ENCODE measurements around the gene UBE2D2. TPM values are rescaled to one million over a fixed set of nuclear protein-coding genes. Genes with fewer than 3 reads are reported as not detected.
A peak's percentile ranks its signal among the peaks of the same experiment; 100 is the strongest.
"Not testable (repeated sequence)": the region's sequence is repeated elsewhere in the genome, so short reads cannot be mapped to it uniquely, and the experiment has no call there.

UBE2D2 gene
- total RNA-seq, 1 experiment from 2014 or later, result 75.7 TPM

DNA sequence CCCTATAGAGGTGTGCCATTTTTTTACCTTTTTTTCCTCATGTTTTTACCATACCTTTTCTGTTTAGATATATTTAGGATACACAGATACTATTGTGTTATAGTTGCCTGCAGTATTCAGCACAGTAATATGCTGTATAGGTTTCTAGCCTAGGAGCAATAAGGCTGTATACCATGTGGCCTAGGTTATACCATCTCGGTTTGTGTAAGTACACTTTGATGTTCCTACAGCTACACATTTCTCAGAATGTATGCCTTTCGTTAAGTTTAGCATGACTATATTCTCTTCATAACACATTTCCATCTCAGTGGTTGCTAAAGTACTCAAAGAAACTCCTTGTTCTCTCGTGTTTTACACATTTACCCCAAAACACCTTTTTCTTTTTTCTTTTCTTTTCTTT is 23.0 kb downstream of the UBE2D2 start:
- DNase-seq (ENCODE audit: low read depth), result no peak

DNA sequence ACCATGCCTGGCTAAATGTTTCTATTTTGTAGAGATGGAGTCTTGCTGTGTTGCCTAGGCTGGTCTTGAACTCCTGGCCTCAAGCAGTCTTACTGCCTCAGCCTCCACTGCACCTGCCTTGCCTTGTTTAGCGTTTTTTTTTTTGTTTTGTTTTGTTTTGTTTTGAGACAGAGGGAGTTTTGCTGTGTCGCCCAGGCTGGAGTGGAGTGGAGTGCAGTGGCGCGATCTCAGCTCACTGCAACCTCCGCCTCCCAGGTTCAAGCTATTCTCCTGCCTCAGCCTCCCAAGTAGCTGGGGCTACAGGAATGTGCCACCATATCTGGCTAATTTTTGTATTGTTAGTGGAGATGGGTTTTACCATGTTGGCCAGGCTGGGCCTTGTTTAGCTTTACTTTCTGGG is 27.0 kb downstream of the UBE2D2 start:
- DNase-seq (ENCODE audit: low read depth), result not testable (repeated sequence)

DNA sequence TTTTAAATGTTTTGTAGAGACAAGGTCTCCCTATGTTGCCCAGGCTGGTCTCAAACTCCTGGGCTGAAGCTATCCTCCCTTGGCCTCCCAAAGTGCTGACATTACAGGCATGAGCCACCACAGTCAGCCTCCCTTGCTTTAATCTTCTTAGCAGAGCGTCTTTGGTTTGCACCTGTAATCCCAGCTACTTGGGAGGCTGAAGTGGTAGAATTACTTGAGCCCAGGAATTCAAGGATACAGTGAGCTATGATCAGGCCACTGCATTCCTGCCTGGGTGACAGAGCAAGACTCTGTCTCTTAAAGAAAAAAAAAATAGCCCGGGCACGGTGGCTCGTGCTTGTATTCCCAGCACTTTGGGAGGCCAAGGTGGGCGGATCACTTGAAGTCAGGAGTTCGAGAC is 27.8 kb downstream of the UBE2D2 start:
- no peak for DNase-seq (ENCODE audit: low read depth)

DNA sequence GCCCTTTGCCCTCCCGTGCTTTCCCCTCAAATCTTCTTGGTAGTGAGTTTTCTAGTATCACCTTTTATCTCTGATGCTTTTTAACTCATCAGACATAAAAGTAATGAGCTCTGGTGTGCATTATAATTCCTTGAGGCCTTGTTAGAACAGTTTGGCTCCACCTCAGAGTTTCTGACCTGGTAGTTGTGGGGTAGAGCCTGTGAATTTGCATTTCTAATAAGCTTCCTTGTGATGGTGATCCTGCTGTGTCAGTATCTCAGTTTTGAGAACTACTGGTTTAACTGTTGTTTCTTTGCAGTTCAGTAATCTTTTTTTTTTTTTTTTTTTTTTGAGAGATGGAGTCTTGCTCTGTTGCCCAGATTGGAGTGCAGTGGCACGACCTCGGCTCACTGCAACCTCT is 31.1 kb downstream of the UBE2D2 start:
- no peak for DNase-seq (ENCODE audit: low read depth)

DNA sequence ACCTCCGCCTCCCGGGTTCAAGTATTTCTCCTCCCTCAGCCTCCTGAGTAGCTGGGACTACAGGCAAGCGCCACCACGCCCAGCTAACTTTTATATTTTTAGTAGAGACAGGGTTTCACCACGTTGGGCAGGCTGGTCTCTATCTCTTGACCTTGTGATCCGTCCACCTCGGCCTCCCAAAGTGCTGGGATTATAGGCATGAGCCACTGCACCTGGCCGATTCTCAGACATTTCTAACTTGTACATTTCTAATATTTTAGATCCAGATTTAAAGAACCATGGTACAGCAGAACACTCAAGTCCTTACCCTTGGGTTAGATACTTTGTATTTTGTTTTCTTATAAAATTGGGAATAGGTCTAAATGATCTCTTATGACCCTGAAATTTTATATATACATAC is 31.9 kb downstream of the UBE2D2 start:
- DNase-seq (ENCODE audit: low read depth), result not testable (repeated sequence)

DNA sequence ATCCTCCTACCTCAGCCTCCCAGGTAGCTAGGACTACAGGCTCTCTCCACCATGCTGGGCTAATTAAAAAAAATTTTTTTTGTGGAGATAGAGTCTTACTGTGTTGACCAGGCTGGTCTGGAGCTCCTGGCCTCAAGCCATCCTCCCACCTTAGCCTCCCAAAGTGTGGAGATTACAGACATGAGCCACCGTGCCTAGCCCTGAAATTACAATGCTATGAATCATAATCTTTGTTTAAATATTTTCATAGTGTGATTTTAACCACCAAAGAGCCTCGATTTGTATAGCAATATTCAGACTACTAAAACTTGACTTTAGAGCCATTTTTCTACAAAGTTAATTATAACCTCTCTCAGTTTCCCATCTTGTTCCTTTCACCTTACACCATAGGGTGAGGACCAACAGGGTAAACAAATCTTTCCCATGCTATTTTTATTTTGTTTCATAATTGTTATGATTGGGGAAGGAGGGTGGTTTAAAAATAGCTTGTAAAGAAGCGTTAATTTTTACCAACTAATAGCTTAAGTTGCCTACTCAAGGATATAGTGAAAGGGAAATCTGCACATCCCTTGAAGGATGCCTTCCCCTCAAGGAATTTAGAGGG is 32.7 kb downstream of the UBE2D2 start:
- peak; percentile 35 for DNase-seq (ENCODE audit: low read depth)

DNA sequence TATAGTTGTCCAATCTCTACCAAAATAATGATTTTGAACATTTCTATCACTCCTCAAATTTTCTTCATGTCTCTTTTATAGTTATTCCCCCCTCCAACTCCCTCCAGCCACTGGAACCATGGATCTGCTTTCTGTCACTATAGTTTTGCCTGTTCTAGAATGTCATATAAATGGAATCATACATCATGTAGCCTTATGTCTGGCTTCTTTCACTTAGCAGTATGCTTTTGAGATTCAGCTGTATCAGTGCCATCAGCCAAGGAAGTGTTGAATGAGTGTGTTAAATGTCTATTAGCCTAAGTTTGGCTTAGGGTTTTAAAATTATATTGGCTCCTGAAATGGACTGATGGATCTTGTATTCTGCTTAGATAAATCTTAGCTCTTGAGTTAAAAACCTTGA is 36.0 kb downstream of the UBE2D2 start:
- DNase-seq (ENCODE audit: low read depth), result no peak

DNA sequence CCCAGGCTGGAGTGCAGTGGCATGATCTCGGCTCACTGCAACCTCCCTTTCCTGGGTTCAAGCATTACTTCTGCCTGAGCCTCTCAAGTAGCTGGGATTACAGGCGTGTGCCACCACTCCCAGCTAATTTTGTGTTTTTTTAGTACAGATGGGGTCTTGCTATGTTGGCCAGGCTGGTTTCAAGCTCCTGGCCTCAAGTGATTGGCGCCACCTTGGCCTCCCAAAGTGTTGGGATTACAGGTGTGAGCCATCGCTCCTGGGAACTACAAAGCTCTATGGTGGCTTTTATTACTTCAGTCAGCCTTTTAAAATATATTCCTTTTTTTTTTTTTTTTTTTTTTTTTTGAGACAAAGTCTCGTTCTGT is 37.4 kb downstream of the UBE2D2 start:
- DNase-seq (ENCODE audit: low read depth), result not testable (repeated sequence)

DNA sequence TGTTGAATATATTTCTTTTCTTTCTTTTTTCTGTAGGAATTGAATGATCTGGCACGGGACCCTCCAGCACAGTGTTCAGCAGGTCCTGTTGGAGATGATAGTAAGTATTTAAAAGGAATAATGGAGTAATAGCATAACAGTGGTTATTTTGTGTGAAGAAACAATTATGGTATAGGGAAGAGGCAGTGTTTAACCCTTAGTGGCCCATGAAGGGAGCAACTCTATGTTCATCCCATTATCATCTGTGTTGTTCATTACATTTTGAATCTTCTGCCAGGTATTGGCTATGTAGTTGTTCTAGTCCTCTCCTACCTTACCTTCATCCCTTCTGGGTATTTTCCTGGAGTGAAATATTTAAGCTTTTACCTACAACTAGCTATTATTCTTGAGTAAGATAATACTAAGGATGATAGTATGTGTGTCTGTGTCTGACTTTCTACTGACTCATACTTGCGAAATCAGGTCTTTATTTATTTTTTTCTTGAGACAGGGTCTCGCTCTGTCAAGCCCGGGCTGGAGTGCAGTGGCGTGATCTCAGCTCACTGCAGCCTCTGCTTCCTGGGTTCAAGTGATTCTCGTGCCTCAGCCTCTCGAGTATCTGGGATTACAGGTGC is 39.3 kb downstream of the UBE2D2 start:
- peak; percentile 8 for DNase-seq (ENCODE audit: low read depth)

DNA sequence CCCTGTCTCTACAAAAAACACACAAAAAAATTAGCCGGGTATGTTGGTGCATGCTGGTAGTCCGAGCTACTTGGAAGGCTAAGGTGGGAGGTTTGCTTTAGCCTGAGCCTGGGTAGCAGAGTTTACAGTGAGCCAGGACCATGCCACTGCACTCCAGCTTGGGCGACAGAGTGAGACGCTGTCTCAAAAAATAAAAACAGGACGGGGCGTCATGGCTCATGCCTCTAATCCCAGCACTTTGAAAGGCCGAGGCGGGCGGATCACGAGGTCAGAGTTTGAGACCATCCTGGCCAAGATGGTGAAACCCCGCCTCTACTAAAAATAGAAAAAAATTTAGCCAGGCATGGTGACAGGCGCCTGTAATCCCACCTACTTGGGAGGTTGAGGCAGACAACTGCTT is 40.3 kb downstream of the UBE2D2 start:
- DNase-seq (ENCODE audit: low read depth), result no peak

DNA sequence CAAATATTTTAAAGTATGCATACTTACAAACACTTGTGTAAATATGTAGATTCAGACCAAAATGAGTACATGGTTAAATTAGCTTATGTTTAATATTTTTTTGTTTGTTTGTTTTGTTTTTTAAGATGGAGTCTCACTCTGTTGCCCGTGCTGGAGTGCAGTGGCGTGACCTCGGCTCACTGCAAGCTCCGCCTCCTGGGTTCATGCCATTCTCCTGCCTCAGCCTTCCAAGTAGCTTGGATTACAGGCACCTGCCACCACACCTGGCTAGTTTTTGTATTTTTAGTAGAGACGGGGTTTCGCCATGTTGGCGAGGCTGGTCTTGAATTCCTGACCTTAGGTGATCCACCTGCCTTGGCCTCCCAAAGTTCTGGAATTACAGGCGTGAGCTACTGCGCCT is 40.8 kb downstream of the UBE2D2 start:
- DNase-seq (ENCODE audit: low read depth), result not testable (repeated sequence)

DNA sequence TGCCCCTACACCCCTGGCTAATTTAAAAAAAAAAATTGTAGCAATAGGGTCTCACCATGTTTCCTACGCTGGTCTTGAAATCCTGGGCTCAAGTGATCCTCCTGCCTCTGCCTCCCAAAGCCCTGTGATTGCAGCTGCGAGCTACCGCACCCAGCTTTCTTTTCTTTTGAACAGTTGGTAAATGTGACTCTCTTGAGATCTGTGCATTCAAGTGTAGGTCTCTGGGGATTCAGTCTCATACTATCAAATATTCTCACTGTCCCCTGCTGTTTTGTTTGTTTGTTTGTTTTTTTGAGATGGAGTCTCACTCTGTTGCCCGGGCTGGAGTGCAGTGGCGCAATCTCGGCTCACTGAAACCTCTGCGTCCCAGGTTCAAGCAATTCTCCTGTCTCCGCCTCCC is 44.7 kb downstream of the UBE2D2 start:
- no peak for DNase-seq (ENCODE audit: low read depth)

DNA sequence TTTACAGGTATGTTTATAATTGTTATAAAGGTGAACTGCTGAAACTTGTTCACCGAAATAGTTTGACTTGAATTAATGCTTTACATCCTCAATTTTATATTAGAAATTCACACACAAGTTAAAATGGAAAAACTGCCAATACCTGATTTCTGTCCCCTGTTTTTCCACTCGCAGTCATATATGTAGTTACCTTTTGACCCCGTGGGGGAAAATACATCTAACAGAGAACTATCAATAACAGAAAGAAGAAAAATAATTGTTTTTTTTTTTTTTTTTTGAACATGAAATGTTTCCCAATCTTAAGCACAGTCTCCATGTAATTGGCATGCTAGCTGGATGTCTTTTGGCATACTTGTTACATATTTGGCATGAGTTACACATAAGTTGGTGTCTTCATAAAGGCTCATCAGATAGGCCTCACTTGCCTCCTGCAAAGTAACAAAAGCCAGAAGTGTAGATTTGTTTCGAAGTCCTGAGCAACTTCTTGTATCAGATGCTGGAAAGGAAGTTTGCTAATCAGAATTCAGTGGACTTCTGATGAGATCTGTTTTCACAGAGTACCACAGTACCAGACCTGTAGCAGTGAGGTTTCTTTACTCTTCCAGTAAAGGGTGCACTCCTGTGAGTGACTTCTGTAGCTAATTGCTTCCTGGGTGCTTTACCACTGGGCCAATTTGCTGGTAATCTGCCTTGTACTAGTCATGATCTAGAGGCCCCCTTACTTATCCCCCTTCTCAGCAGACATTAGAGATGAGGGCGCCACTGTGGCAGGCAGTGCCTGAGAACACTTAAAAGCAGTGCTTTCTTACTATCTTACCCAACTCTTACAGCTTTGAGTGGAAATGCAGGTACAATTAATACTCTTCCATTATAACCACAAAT is 50.8 kb downstream of the UBE2D2 start:
- DNase-seq (ENCODE audit: low read depth), result no peak

DNA sequence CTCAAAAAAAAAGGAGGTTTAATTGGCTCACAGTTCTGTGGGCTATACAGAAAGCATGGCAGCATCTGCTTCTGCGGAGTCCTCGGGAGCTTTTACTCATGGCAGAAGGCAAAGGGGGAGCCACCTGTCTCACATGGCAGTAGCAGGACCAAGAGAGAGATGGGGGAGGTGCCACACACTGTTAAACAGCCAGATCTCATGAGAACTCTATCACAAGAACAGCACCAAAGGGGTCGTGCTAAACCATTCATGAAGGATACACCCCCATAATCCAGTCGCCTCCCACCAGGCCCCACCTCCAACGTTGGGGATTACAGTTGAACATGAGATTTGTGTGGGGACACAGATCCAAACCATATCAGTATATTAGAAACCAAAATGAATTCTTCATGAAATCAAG is 58.7 kb downstream of the UBE2D2 start:
- no peak for DNase-seq (ENCODE audit: low read depth)

DNA sequence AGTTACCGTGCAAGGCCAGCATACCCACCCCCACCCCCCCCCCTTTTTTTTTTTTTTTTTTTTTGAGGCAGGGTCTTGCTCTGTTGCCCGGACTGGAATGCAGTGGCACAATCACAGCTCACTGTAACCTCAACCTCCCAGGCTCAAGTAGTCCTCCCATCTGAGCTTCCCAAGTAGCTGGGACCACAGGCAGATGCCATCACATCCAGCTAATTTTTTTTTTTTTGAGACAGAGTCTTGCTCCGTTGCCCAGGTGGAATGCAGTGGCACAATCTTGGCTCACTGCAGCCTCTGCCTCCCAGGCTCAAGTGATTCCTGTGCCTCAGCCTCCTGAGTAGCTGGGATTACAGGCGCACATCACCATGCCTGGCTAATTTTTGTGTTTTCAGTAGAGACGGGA is 64.3 kb downstream of the UBE2D2 start:
- not testable (repeated sequence) for DNase-seq (ENCODE audit: low read depth)

DNA sequence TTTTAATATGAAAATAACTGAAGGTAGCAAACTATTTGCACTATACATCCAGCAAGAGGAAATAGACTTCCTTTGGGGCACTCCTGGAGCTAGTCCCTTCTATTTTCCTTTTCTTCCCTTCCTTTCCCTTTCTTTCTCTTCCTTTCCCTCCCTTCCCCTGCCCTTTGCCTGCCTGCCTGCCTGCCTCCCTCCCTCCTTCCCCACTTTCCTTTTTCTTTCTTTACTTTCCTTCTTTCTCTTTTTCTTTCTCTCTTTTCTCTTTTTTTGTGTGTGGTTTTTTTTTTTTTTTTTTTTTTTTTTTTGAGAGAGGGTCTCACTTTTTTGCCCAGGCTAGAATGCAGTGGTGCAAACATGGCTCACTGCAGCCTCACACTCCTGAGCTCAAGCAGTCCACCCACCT is 69.7 kb downstream of the UBE2D2 start:
- DNase-seq (ENCODE audit: low read depth), result no peak

DNA sequence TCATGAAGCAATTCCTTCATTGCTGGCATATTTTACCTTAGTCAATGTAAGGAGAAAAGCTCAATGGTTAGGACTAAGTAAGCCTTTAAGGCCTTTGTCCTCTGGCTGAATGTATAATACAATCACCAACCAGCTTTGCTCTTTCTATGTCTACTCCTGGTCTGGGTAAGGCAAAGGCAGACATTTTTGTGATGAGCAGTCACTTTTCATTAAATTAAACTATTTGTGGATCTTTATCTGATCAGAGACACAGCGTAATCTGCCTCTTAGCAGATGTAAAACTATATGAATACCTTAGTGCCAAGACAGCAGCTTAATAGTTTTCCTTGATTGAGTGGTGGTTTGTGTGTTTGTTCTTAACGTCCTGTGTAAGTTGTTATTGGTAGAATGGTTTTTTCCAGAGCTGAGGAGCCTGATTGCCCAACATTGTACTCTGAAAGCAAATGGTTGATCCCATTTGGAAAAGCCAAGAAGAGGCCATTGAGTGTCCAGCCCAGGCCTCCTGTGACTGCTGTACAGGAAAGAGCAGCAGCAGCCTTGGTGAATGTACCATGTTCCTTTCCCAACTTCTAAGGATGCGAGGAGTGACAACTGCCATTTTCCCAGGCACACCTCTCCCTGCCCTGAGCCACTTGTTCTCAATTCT is 70.5 kb downstream of the UBE2D2 start:
- DNase-seq (ENCODE audit: low read depth), result no peak

DNA sequence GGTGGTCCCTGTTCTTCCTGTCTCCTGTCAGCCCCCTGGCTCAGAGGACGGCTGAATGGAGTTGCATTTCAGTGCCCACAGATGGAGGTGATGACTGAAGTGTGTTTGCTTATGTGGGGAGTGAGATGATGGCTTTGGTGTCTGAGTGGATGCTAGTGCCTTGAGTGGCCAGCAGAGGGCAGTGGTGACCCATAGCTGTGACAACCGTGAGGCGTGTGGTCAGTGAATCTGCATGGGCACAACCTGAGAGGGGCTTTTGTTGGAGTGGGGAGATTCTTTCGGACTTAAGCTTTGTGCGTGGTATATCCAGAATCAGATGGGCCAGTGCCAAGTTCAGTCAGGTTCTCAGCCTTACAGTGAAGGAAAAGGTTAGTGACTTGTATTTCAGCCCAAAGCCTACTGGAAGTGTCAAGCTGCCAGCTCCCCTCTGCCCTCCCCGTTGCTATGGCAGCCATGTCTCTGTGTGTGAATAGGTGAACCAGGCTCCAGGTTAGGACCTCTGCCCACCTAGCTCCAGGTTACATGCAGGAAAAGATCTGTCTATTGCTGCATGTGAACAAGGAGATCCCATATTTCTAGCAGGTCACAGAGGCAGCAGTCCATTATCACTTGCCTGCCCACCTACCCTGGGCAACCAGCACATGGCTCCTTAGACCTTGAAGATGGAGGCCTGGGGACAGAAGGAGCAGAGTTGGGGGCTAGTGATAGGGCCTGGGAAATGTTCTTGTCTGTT is 72.3 kb downstream of the UBE2D2 start:
- DNase-seq (ENCODE audit: low read depth), result peak; percentile 64

DNA sequence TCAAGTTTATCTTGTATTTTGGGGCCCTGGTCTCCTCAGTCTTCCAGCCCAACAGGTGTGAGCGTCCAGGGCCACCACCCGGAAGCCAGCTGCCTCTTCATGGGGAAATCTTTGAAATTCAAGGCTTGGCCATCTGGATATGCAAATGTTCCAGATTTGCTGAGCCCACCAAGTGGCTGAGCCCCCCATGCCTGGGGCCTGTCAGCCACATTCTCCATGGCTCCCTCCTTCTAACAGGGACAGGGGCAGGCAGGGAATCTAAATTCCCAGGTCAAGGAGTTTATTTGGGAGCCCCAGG is 72.8 kb downstream of the UBE2D2 start:
- DNase-seq (ENCODE audit: low read depth), result no peak

DNA sequence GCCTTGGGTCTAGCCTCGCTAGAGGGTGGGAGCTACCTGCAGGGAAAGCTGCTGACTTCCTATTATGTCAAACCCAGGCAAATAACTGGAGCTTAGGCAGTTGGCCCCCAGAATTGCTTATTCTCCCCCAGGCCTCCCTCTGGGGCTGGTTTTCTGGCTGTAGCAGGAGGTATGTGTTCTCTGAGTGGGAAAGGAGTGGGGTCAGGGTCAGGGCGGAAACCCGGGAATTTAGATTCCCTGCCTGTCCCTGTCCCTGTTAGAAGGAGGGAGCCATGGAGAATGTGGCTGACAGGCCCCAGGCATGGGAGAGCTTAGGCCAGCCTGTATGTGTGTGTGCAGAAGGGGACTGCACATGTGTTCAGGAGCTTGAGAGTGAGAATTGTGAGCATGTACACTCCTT is 73.4 kb downstream of the UBE2D2 start:
- DNase-seq (ENCODE audit: low read depth), result no peak

DNA sequence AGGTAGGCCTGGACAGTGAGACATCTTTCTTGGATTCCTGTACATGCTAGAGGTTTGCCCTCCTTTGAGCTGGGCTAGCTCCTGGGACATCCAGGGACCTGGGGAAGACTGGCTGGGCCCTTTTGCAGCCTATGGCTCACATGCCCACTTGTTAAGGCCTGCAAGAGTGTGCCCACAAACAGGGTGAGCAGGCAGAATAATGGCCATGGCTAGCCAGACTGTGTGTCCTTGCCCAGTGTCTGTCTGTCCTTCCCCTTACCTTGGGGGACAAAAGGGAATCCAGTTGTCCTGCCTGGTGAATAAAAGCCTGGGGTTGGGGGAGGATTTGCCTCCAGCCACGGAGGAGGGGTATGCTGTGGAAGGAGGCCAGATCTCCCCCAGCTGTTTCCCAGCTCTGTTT is 74.1 kb downstream of the UBE2D2 start:
- no peak for DNase-seq (ENCODE audit: low read depth)

DNA sequence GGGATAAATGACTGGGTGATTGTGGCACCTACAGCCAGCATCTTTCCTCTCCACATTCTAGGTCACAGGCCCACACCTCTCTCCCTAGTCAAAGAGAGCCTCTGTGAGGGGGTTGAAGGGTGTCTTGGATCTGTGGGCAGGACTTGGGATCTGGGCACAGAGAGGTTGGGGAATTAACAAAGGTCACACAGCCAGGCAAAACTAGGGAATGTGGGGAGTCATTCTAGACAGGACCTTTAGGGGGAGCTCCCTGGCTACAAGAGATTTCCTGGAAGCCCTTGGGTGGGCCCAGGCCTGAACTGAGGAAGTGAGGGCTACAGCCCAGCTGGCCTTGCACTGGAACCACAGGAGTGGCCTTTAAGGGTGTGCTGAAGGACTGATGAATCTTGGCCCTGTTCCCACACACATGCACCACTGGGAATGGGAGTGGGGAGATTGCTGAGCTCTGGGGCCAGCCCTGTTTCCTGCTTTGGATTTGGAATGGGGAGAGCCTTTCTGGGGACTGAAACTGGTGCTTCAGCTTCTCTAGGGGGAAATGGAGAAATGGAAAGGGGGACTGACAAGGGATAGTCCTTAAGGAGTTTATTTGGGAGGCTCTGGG is 74.6 kb downstream of the UBE2D2 start:
- DNase-seq (ENCODE audit: low read depth), result peak; percentile 96
